Colonic mucosa (tissue), 4 donors: Measurements from ENCODE around the gene FTCD. TPM values are rescaled to one million over a fixed set of nuclear protein-coding genes. Genes with fewer than 3 reads are reported as not detected.
A peak's percentile ranks its signal among the peaks of the same experiment; 100 is the strongest.
"Not testable (repeated sequence)": the region's sequence is repeated elsewhere in the genome, so short reads cannot be mapped to it uniquely, and the experiment has no call there.

Experiments used
- DNase-seq: peaks from one replicate; pipeline ENCODE4 v3.0.0-alpha.2; 2020
- H3K27ac ChIP-seq: fragments of 200-600 bp; one replicate; pipeline ENCODE4 v1.8.0; 2021
- H3K27me3 ChIP-seq: fragments of 200-600 bp; one replicate; pipeline ENCODE4 v1.8.0; 2021
- H3K36me3 ChIP-seq: fragments of 200-600 bp; one replicate; pipeline ENCODE4 v1.8.0; 2021
- H3K4me1 ChIP-seq: fragments of 200-600 bp; one replicate; pipeline ENCODE4 v1.8.0; 2021; ENCODE audit warnings: mild to moderate bottlenecking
- H3K4me3 ChIP-seq: fragments of 200-600 bp; one replicate; pipeline ENCODE4 v1.8.0; 2021
- H3K9ac ChIP-seq, 2 donors: one replicate each; pipeline ENCODE4 v1.7.0; 2013; ENCODE audit warnings: control low read depth in 2 of 2, low read depth in 2 of 2, low read length in 2 of 2
- H3K9me3 ChIP-seq: fragments of 200-600 bp; one replicate; pipeline ENCODE4 v1.8.0; 2021
- CTCF ChIP-seq: fragments of 200-600 bp; IDR thresholded peaks from one replicate; pipeline ENCODE4 v1.8.0; 2022; ENCODE audit warnings: antibody characterized with exemption, mild to moderate bottlenecking
- intact Hi-C: fragments of 100-400 bp; cut with DNase I; formaldehyde crosslinking; loops from one replicate; pipeline ENCODE4 v1.14.1; 2022
- total RNA-seq, 2 donors: library from RNA; stranded (reverse); fragmentation: NEBNext Ultra II Directional in 1 of 2; extraction: Animal tissue kit (Norgen Biotek cat#: 25700) in 1 of 2; gene quantifications; one replicate each; pipeline ENCODE4 v1.2.1, GENCODE V29; 2021
- donor health status: healthy.
- donor health status: DM: no; HTN: no; CAD: no.
- donor health status: DM: no; HTN: no; CAD: no.

FTCD gene
- total RNA-seq, 2 donors from 2014 or later, result 0.45 to 4.2 TPM

DNA sequence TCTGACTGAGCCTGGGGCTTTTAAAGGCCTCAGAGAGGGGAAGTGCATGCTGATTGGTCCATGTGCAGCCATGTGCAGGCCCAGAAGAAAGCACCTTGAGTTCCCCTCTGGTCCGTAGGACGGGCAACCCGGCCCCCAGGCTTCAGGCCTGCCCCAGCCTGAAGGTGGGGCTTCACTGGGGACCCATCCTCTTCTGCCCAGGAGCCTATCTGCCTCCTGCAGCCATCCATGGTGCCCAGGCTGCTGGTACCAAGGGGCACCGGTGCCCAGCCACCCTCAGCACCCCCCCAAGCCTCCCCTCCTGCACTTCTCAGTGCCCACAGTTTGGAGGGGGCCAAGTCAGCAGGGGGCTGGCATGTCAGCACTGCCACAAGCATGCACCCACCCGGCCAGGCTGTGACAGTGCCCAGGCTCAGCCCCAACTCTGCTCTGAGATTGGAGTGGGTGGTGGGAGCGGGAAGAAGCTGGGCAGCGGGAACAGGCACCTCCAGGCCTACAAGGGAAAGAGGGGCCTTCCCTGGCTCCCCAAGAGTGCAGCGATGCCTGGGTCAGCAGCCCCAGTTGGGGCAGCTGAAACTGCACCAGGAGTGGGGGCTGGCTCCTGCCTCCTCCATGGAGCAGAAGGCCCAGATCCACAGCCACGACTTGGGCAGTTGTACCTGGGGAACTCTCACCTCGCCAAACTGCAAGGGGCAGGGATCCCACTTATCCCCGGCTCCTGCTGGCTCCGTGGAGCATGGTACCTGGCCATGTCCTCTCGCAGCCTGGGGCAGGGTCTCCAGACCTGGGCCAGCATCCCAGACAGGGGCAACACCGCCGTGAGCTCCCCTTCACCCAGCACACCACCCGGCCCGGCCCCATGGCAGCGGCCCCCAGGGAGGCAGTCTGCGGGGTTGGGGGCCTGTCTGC, 45.8 kb downstream of the FTCD start:
- Histone ChIP-seq H3K9ac (no peak overlapping the region), H3K4me1 (no peaks in the 10 kb centered on the region), H3K27me3 (no peaks in the 10 kb centered on the region), H3K4me3 (no peak overlapping the region), H3K36me3 (no peaks in the 10 kb centered on the region), H3K27ac (no peak overlapping the region), H3K9me3 (no peaks in the 10 kb centered on the region)
- peak; percentile 15 for DNase-seq
- no peak for TF ChIP-seq CTCF
- intact Hi-C loops, result no loop called here

DNA sequence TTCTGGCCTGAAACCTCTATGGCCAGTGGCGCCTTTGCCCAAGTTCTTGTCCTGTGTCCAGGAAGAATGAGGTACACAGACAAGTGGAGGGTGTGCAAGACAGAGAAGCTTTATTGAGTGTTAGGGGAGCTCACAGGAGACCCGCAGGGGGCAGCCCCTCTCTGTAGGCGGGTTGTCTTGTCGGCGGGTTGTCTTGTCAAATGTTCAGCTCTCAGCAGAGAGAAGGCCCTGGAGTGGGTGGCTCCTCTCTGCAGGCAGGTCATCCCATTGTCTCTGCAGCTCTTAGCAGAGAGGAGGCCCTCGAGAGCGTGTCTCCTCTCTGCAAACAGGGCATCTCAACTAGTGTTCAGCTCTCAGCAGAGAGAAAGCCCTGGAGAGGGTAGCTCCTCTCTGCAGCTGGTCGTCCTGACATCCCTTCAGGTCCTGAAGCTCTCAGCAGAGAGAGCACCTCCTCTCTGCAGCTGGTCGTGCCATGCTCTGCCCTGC, 46.5 kb downstream of the FTCD start:
- Histone ChIP-seq H3K36me3 (no peaks in the 10 kb centered on the region), H3K9ac (no peak overlapping the region), H3K27me3 (no peaks in the 10 kb centered on the region), H3K4me3 (no peak overlapping the region), H3K9me3 (no peaks in the 10 kb centered on the region), H3K4me1 (no peaks in the 10 kb centered on the region), H3K27ac (no peak overlapping the region)
- intact Hi-C loops, result no loop called here
- TF ChIP-seq CTCF, result no peak
- DNase-seq, result no peak

DNA sequence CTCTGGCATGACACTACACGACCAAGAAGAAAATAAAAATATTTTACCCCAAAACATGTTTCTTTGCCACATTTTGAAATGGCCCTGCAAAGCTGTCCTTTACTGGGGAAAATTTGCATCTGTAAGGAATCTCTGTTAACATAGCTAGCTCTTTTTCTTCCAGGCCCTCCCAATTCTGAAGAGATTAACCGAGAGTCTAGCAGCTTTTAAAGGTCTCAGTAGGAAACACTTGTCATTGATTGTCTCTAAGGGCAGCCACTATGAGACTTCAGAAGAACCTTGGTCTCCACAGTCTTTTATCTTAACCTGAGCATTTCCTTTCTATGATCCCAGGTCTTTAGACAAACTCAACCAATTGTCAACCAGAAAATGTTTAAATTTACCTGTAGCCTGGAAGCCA, 48.0 kb downstream of the FTCD start:
- H3K9me3 ChIP-seq, H3K36me3 ChIP-seq, intact Hi-C loops, DNase-seq, H3K9ac ChIP-seq, H3K27ac ChIP-seq, H3K27me3 ChIP-seq, H3K4me3 ChIP-seq, H3K4me1 ChIP-seq: not testable (repeated sequence)

DNA sequence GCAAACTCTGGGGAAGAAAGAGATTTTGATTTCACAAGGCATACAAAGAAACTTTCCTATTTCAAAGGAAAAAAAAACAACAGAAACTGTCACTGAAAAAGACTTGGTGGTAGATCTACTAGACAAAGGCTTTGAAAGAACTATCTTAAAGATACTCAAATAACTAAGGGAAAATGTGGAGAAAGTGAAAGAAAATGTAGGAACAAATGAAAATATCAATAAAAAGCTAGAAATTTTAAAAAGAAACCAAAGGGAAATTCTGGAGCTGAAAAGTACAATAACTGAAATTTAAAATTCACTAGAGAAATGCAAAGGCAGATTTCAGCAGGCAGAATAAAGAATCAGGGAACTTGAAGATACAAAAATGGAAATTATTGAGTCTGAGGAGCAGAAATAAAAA, 51.3 kb downstream of the FTCD start:
- Histone ChIP-seq H3K4me1 (no peaks in the 10 kb centered on the region), H3K27me3 (peaks cover under 1% of the 10 kb centered on the region), H3K36me3 (no peaks in the 10 kb centered on the region), H3K9me3 (no peaks in the 10 kb centered on the region), H3K27ac (no peak overlapping the region), H3K4me3 (no peak overlapping the region), H3K9ac (no peak overlapping the region)
- intact Hi-C loops, result no loop called here
- no peak for DNase-seq
- TF ChIP-seq CTCF, result no peak

- H3K4me1 ChIP-seq, result no peaks in the 10 kb centered on the region
- H3K27ac ChIP-seq, result no peak overlapping the region
- intact Hi-C loops, result no loop called here
- no peaks in the 10 kb centered on the region for H3K36me3 ChIP-seq
- no peak for TF ChIP-seq CTCF
- H3K27me3 ChIP-seq, result peaks cover 22% of the 10 kb centered on the region
- no peak overlapping the region for H3K4me3 ChIP-seq
- no peak overlapping the region for H3K9ac ChIP-seq
- DNase-seq, result no peak
- H3K9me3 ChIP-seq, result no peaks in the 10 kb centered on the region
Observed at GRCh38 chr21:46100906-46101305, 54.5 kb downstream of the FTCD start.

GRCh38 chr21:46100426-46100825, 55.0 kb downstream of the FTCD start:
- TF ChIP-seq CTCF, result no peak

More at GRCh38 chr21:46100426-46100825, 55.0 kb downstream of the FTCD start:
- Histone ChIP-seq H3K36me3 (no peaks in the 10 kb centered on the region), H3K27me3 (peaks cover 22% of the 10 kb centered on the region), H3K27ac (no peak overlapping the region), H3K9ac (no peak overlapping the region), H3K4me1 (no peaks in the 10 kb centered on the region), H3K9me3 (no peaks in the 10 kb centered on the region), H3K4me3 (peak overlapping the region; percentile 45)
- DNase-seq, result peak; percentile 14
- intact Hi-C loops, result no loop called here
